Spleen (tissue), 11 donors: ENCODE results near the gene PPM1A. TPM values are rescaled to one million over a fixed set of nuclear protein-coding genes. Genes with fewer than 3 reads are reported as not detected.
A peak's percentile ranks its signal among the peaks of the same experiment; 100 is the strongest.

Experiments used
- DNase-seq: peaks from one replicate; pipeline ENCODE4 v3.0.0-alpha.2; 2020
- H3K27ac ChIP-seq, 8 donors: fragments of 200-600 bp; sonication (generic) in 7 of 8; 1 replicate in 4 of 8; 2 replicates in 4 of 8; pipeline versions ENCODE4 v1.5.0 to v1.8.0; 2016 to 2021; ENCODE audit warnings: inconsistent platforms in 4 of 8, mild to moderate bottlenecking in 4 of 8, moderate library complexity in 1 of 8
- H3K27me3 ChIP-seq, 7 donors: fragments of 200-600 bp; sonication (generic) in 6 of 7; replicated peaks in 1 of 7; 1 replicate in 4 of 7; 2 replicates in 3 of 7; pipeline versions ENCODE4 v1.5.0 to v1.8.0; 2016 to 2021; ENCODE audit warnings: inconsistent platforms in 3 of 7, mild to moderate bottlenecking in 1 of 7
- H3K36me3 ChIP-seq, 6 donors: fragments of 200-600 bp; sonication (generic) in 5 of 6; 1 replicate in 4 of 6; 2 replicates in 2 of 6; pipeline versions ENCODE4 v1.5.0 to v1.8.0; 2016 to 2021; ENCODE audit warnings: inconsistent platforms in 2 of 6
- H3K4me1 ChIP-seq, 6 donors: fragments of 200-600 bp; sonication (generic) in 5 of 6; 1 replicate in 3 of 6; 2 replicates in 3 of 6; pipeline versions ENCODE4 v1.5.0 to v1.8.0; 2016 to 2021; ENCODE audit warnings: inconsistent platforms in 3 of 6
- H3K4me3 ChIP-seq, 8 donors: fragments of 200-600 bp; sonication (generic) in 7 of 8; 1 replicate in 4 of 8; 2 replicates in 4 of 8; pipeline versions ENCODE4 v1.5.0 to v1.8.0; 2016 to 2021; ENCODE audit warnings: inconsistent platforms in 4 of 8, mild to moderate bottlenecking in 4 of 8, moderate library complexity in 2 of 8
- H3K9me3 ChIP-seq, 8 donors: fragments of 200-600 bp; sonication (generic) in 7 of 8; 1 replicate in 4 of 8; 2 replicates in 4 of 8; pipeline versions ENCODE4 v1.5.0 to v1.8.0; 2016 to 2021; ENCODE audit warnings: inconsistent platforms in 4 of 8
- POLR2A ChIP-seq, 3 donors: fragments of 450-650 bp; IDR thresholded peaks; one replicate each; pipeline ENCODE4 v1.5.1; 2017; ENCODE audit warnings: antibody characterized with exemption in 3 of 3, mild to moderate bottlenecking in 1 of 3
- POLR2AphosphoS5 ChIP-seq, 3 donors: sonication (generic); formaldehyde crosslinking; IDR thresholded peaks; one replicate each; pipeline ENCODE4 v1.5.1; 2017; ENCODE audit warnings: antibody characterized with exemption in 3 of 3
- WGBS, 5 donors: extraction: QIAGEN DNeasy Blood & Tissue Kit in 3 of 5; methylation state at CpG; one replicate each; pipeline versions ENCODE4 v1.1.5 to v1.1.7; 2013 to 2018; 5-methylcytosine and 5-hydroxymethylcytosine counted together
- intact Hi-C: fragments of 100-400 bp; cut with DNase I; formaldehyde crosslinking; loops from one replicate; pipeline ENCODE4 v1.15.0; 2023; ENCODE audit warnings: low total_unique reads
- polyA plus RNA-seq, 3 donors: library from polyadenylated mRNA; stranded (reverse); fragments of 200-250 nt; gene quantifications; one replicate each; pipeline ENCODE4 v1.2.1, GENCODE V29; 2013
- total RNA-seq, 7 donors: library from RNA; depleted of rRNA in 3 of 7; stranded (reverse); fragments of >200 nt in 3 of 7; fragmentation: NEBNext Ultra II Directional in 4 of 7; extraction: Animal tissue kit (Norgen Biotek cat#: 25700) in 4 of 7; gene quantifications; one replicate each; pipeline versions ENCODE4 v1.1.0 to v1.2.1, GENCODE V29; 2016 to 2021
- TF ChIP-seq, protein P1 (sequence below), 11 experiments: fragments of 200-600 bp in 7 of 11; fragments of 450-650 bp in 4 of 11; sonication (generic) in 4 of 11; IDR thresholded peaks in 8 of 11; conservative IDR thresholded peaks in 3 of 11; 1 replicate in 7 of 11; 2 replicates in 4 of 11; pipeline versions ENCODE4 v1.4.0 to v1.8.0; 2016 to 2021; ENCODE audit warnings: antibody characterized with exemption in 11 of 11, inconsistent platforms in 4 of 11, mild to moderate bottlenecking in 1 of 11
- donor health status: healthy with polysubstance abuse.
- donor health status: DM: no; HTN: no; CAD: no; lungs with moderate emphysema.
- donor health status: DM: no; HTN: no; CAD: no.
- donor health status: Bipolar disorder and iron deficiency.
- donor health status: healthy.
- donor health status: DM: no; HTN: no; CAD: no.
- donor health status: DM: yes; HTN: yes; CAD: no.

The PPM1A gene
- total and polyA plus RNA-seq, 10 donors = 15.5 to 63.0 (median 45.0) TPM

- Histone ChIP-seq H3K4me1 (peaks cover 0 to 24% (median 14%) of the 10 kb centered on the region in 6 donors), H3K9me3 (no peaks in the 10 kb centered on the region), H3K4me3 (no peak overlapping the region), H3K27ac (no peak overlapping the region), H3K27me3 (peaks cover 0 to 23% (median 8%) of the 10 kb centered on the region in 7 donors), H3K36me3 (no peaks in the 10 kb centered on the region)
- DNase-seq = no peak
- WGBS, 5 donors = 89 to 100% (median 93%) methylated on average over 2 of the region's 2 CpGs
- TF ChIP-seq, protein P1, sequence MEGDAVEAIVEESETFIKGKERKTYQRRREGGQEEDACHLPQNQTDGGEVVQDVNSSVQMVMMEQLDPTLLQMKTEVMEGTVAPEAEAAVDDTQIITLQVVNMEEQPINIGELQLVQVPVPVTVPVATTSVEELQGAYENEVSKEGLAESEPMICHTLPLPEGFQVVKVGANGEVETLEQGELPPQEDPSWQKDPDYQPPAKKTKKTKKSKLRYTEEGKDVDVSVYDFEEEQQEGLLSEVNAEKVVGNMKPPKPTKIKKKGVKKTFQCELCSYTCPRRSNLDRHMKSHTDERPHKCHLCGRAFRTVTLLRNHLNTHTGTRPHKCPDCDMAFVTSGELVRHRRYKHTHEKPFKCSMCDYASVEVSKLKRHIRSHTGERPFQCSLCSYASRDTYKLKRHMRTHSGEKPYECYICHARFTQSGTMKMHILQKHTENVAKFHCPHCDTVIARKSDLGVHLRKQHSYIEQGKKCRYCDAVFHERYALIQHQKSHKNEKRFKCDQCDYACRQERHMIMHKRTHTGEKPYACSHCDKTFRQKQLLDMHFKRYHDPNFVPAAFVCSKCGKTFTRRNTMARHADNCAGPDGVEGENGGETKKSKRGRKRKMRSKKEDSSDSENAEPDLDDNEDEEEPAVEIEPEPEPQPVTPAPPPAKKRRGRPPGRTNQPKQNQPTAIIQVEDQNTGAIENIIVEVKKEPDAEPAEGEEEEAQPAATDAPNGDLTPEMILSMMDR (IDR thresholded peaks at IDR 0.05 in 8 of 11, conservative IDR thresholded peaks at IDR 0.05 in 3 of 11) = no peak
- TF ChIP-seq POLR2AphosphoS5 (IDR thresholded peaks at IDR 0.05) (no peak), POLR2A (IDR thresholded peaks at IDR 0.05) (no peak)
- intact Hi-C loops = no loop called here
Measured at GRCh38 chr14:60324837-60325236, 75.8 kb downstream of the PPM1A start.

DNA sequence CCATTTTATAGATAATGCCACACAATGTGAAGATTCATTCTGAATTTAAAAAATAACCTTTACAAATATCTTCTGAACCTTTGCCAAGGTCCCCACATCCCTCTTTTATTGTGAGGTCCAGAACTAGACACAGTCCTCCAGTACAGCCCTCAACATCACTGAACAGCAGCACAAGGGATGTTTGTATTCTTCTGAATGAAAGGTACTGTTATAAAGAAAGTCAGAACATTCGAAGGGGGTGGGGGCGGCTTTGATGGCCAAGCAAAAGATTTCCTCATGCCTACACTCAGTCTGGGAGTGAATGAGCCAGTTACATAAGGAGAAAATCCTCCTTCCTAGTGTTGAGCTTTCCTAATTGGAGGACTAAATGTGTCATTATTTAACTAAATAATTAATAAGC is 77.3 kb downstream of the PPM1A start:
- Histone ChIP-seq H3K36me3 (no peaks in the 10 kb centered on the region), H3K27me3 (peaks cover 0 to 23% (median 8%) of the 10 kb centered on the region in 7 donors), H3K4me1 (peaks cover 0 to 32% (median 20%) of the 10 kb centered on the region in 6 donors), H3K4me3 (no peak overlapping the region), H3K27ac (no peak overlapping the region), H3K9me3 (no peaks in the 10 kb centered on the region)
- DNase-seq = no peak
- intact Hi-C loops = no loop called here
- TF ChIP-seq, protein P1 (IDR thresholded peaks at IDR 0.05 in 8 of 11, conservative IDR thresholded peaks at IDR 0.05 in 3 of 11) = no peak
- no peak for TF ChIP-seq POLR2A (IDR thresholded peaks at IDR 0.05)
- TF ChIP-seq POLR2AphosphoS5 (IDR thresholded peaks at IDR 0.05) = no peak
- WGBS, 5 donors = 84 to 94% (median 93%) methylated on average over 2 of the region's 2 CpGs

DNA sequence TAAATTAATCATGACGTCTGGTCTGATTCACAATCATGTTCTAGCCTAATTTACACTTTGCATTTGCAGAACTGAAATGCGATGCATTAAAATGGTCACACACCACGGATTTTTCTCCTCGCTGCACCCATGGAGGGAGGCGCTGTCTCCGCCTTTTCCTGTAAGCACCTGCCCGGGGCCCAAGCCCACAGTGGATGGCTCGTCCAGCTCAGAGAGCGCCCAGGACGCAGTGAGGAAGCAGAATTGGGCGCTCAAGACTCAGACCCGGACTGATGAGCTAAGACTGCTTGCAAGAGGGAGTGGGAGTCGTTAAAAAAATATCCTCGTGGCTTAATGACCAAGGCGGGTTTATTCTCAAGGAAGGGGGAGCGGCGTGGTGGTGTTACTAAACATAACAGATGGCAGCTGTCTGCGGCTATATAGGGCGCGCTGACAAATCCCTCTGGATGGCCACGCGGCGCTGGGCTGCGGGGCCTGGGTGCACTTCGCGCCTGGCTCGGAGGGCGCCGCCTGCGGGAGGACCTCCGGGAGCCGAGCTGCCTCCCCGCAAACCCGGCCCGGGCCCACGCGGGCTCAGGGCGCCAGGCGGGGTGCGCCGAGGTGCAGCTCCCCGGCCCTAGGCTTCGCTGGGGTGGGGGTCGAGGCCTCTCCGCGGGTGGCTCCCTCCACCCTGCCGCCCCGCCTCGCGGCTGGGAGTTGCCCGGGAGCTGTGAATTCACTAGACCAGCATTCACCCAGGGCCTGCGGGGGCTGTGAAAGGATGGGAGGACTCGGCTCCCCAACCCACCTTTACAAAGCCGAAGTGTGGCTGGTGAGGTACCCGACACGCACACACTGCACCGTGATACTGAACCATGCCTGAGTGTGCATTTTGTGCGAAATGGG is 78.7 kb downstream of the PPM1A start:
- DNase-seq = peak; percentile 85
- Histone ChIP-seq H3K27ac (peak overlapping the region in 4 of 8 donors; percentile 43 to 69 (median 50)), H3K36me3 (no peaks in the 10 kb centered on the region), H3K27me3 (peaks cover 0 to 27% (median 8%) of the 10 kb centered on the region in 7 donors), H3K9me3 (no peaks in the 10 kb centered on the region), H3K4me3 (peak overlapping the region; percentile 2 to 70 (median 39)), H3K4me1 (peaks cover 0 to 41% (median 20%) of the 10 kb centered on the region in 6 donors)
- 3 to 8% (median 4%) methylated on average over 29 to 58 of the region's 58 CpGs for WGBS, 5 donors
- intact Hi-C loops = no loop called here
- no peak for TF ChIP-seq POLR2A (IDR thresholded peaks at IDR 0.05)
- TF ChIP-seq, protein P1 (IDR thresholded peaks at IDR 0.05 in 8 of 11, conservative IDR thresholded peaks at IDR 0.05 in 3 of 11) = no peak
- TF ChIP-seq POLR2AphosphoS5 (IDR thresholded peaks at IDR 0.05) = peak; percentile 24 to 74 (median 33)

DNA sequence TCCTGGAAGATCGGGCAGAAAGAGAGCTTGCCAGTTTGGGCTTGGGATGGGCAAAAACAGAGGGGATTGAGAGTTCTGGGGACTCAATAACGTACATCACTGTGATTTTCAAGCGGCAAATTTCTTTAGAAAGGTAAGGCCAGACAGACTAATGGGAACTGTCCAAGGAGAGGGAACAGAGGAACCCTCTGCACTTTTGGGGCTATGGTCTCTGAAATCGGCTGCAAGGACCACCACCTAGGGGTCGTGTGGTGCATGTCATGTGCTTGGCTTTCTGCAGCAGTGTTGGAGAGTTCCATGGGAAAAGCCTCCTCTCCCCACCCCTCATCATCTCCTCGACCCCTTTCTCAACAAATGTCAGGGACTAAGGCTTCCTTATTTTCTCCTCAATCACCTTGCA is 79.6 kb downstream of the PPM1A start:
- Histone ChIP-seq H3K4me1 (peaks cover 0 to 41% (median 20%) of the 10 kb centered on the region in 6 donors), H3K36me3 (no peaks in the 10 kb centered on the region), H3K9me3 (no peaks in the 10 kb centered on the region), H3K27ac (no peak overlapping the region), H3K27me3 (peaks cover 0 to 33% (median 8%) of the 10 kb centered on the region in 7 donors), H3K4me3 (no peak overlapping the region)
- 55 to 67% (median 66%) methylated on average over 6 of the region's 6 CpGs for WGBS, 5 donors
- TF ChIP-seq POLR2AphosphoS5 (IDR thresholded peaks at IDR 0.05) = no peak
- TF ChIP-seq, protein P1 (IDR thresholded peaks at IDR 0.05 in 8 of 11, conservative IDR thresholded peaks at IDR 0.05 in 3 of 11) = no peak
- no peak for TF ChIP-seq POLR2A (IDR thresholded peaks at IDR 0.05)
- DNase-seq = no peak
- intact Hi-C loops = no loop called here
